ENCODE measurements around the gene A2M.

- no peak for TF ChIP-seq POLR2A (IDR thresholded peaks at IDR 0.05; ENCODE audit: low read length)
- TF ChIP-seq GATA1 (IDR thresholded peaks at IDR 0.05; ENCODE audit: low read depth, low read length) = no peak
Observed at GRCh38 chr12:9104087-9104486, 11.6 kb downstream of the A2M start.
